Caco-2 (cell line): Measurements from ENCODE around the gene SESN2. TPM values are rescaled to one million over a fixed set of nuclear protein-coding genes. Genes with fewer than 3 reads are reported as not detected.

Experiments
- BruUV-seq: library from RNA; stranded (reverse); fragments of 400-500 nt; replicated peaks from 2 replicates; lab custom pipeline; 2021; lab: Mats Ljungman, UMichigan
- CTCF ChIA-PET: fragments of 300-600 bp; sonication (Branson Sonifier 250); formaldehyde crosslinking; loops from one replicate; lab custom pipeline; 2022; ENCODE audit warnings: antibody characterized with exemption; lab: Charles Lee
- POLR2A ChIA-PET: fragments of 300-600 bp; sonication (Branson Sonifier 250); formaldehyde crosslinking; loops from one replicate; lab custom pipeline; 2022; ENCODE audit warnings: antibody characterized with exemption; lab: Charles Lee
- DNase-seq, 2 experiments: peaks; one replicate each; pipeline versions ENCODE4 v3.0.0 to v3.0.0-alpha.2; 2020 to 2022
- H3K27me3 ChIP-seq: replicated peaks from 2 replicates; pipeline ENCODE4 v1.6.0; 2011; ENCODE audit warnings: low read length; ENCODE audit not compliant: control insufficient read depth, insufficient read depth
- H3K36me3 ChIP-seq: 2 replicates; pipeline ENCODE4 v1.5.1; 2011; ENCODE audit warnings: low read length; ENCODE audit not compliant: control insufficient read depth, insufficient read depth
- H3K4me1 ChIP-seq: fragments of 250-450 bp; sonication (Bioruptor Pico); 2 replicates; pipeline ENCODE4 v1.5.1; 2020; ENCODE audit warnings: mild to moderate bottlenecking
- H3K4me3 ChIP-seq: 2 replicates; pipeline ENCODE4 v1.5.1; 2011; ENCODE audit warnings: low read depth, mild to moderate bottlenecking, control low read depth, low read length
- H3K9me3 ChIP-seq: fragments of 250-450 bp; sonication (Bioruptor Pico); 2 replicates; pipeline ENCODE4 v1.5.1; 2020; ENCODE audit warnings: mild to moderate bottlenecking, moderate library complexity
- H3K27ac Mint-ChIP-seq: one replicate; pipeline ENCODE4 v1.8.0; 2022; ENCODE audit warnings: mixed read lengths; ENCODE audit not compliant: unreplicated experiment
- H3K27me3 Mint-ChIP-seq: one replicate; pipeline ENCODE4 v1.8.0; 2022; ENCODE audit warnings: mixed read lengths; ENCODE audit not compliant: insufficient read depth, unreplicated experiment
- H3K36me3 Mint-ChIP-seq: one replicate; pipeline ENCODE4 v1.8.0; 2022; ENCODE audit warnings: mild to moderate bottlenecking, mixed read lengths; ENCODE audit not compliant: insufficient read depth, unreplicated experiment
- H3K4me1 Mint-ChIP-seq: one replicate; pipeline ENCODE4 v1.8.0; 2022; ENCODE audit warnings: low read depth, mixed read lengths; ENCODE audit not compliant: unreplicated experiment
- H3K4me3 Mint-ChIP-seq: one replicate; pipeline ENCODE4 v1.8.0; 2022; ENCODE audit warnings: mild to moderate bottlenecking, moderate library complexity, mixed read lengths; ENCODE audit not compliant: unreplicated experiment
- H3K9me3 Mint-ChIP-seq: one replicate; pipeline ENCODE4 v1.8.0; 2022; ENCODE audit warnings: mixed read lengths; ENCODE audit not compliant: unreplicated experiment
- CTCF ChIP-seq, 2 experiments: fragments of 200-600 bp in 1 of 2; IDR thresholded peaks; 1 replicate in 1 of 2; 2 replicates in 1 of 2; pipeline versions ENCODE4 v1.5.1 to v1.8.0; 2011 to 2022; ENCODE audit warnings: antibody characterized with exemption in 1 of 2, control low read depth in 1 of 2, inconsistent platforms in 1 of 2, low read depth in 1 of 2, low read length in 1 of 2, mild to moderate bottlenecking in 1 of 2, moderate library complexity in 1 of 2; ENCODE audit not compliant: insufficient read depth in 1 of 2, severe bottlenecking in 1 of 2, unreplicated experiment in 1 of 2
- intact Hi-C: fragments of 100-400 bp; cut with micrococcal nuclease; formaldehyde crosslinking; loops from one replicate; pipeline ENCODE4 v1.10.0; 2022; ENCODE audit not compliant: unreplicated experiment
- total RNA-seq: library from RNA; stranded (reverse); gene quantifications from 2 replicates; pipeline ENCODE4 v1.2.3, GENCODE V29; 2022

Gene SESN2
- total RNA-seq, 1 experiment from 2014 or later, result 34.5 TPM

GRCh38 chr1:28257736-28258135 is 1.6 kb upstream of the SESN2 start:
- Mint-ChIP-seq H3K27me3 (no peaks in the 10 kb centered on the region), H3K36me3 (peaks cover 33% of the 10 kb centered on the region), H3K9me3 (no peaks in the 10 kb centered on the region), H3K4me1 (peaks cover 13% of the 10 kb centered on the region), H3K27ac (peak overlapping the region; percentile 92), H3K4me3 (no peak overlapping the region)
- Histone ChIP-seq H3K4me3 (no peak overlapping the region), H3K27me3 (no peaks in the 10 kb centered on the region), H3K4me1 (0 out of 2 replicates have a peak, but pooled peaks cover 4% of the 10 kb centered on the region), H3K9me3 (no peaks in the 10 kb centered on the region), H3K36me3 (no peaks in the 10 kb centered on the region)
- intact Hi-C loops, result no loop called here
- TF ChIP-seq CTCF (IDR thresholded peaks at IDR 0.05; ENCODE audit: insufficient read depth in 1 of 2, low read depth in 1 of 2, low read length in 1 of 2, severe bottlenecking in 1 of 2, unreplicated experiment in 1 of 2), result no peak
- CTCF ChIA-PET, result interaction anchor here (1.8 kb wide), 1 partner anchor 9 kb away, joined by 5 read pairs; no protein-coding TSS in a partner anchor
- DNase-seq, result no peak
- no TSS peak for BruUV-seq
- POLR2A ChIA-PET, result interaction anchor here (1.2 kb wide), 1 partner anchor 9 kb away, joined by 6 read pairs; no protein-coding TSS in a partner anchor

GRCh38 chr1:28258628-28259251 is 578 bp upstream of the SESN2 start:
- intact Hi-C loops, result no loop called here
- no peaks in the 10 kb centered on the region for H3K36me3 ChIP-seq
- no peaks in the 10 kb centered on the region for H3K27me3 ChIP-seq
- TSS peak; percentile 76 for BruUV-seq
- Mint-ChIP-seq H3K9me3 (no peaks in the 10 kb centered on the region), H3K27ac (peak overlapping the region; percentile 92), H3K27me3 (no peaks in the 10 kb centered on the region), H3K4me1 (peaks cover 13% of the 10 kb centered on the region), H3K4me3 (peak overlapping the region; percentile 73), H3K36me3 (peaks cover 38% of the 10 kb centered on the region)
- H3K9me3 ChIP-seq, result no peaks in the 10 kb centered on the region
- POLR2A ChIA-PET, result interaction anchor here (1.2 kb wide), 1 partner anchor 10 kb away, joined by 6 read pairs; no protein-coding TSS in a partner anchor
- peak overlapping the region; percentile 16 for H3K4me3 ChIP-seq
- CTCF ChIA-PET, result interaction anchor here (1.8 to 2.4 kb wide), 2 partner anchors 10 kb away, joined by 5 to 13 read pairs; no protein-coding TSS in a partner anchor
- no peak for DNase-seq
- 0 out of 2 replicates have a peak, but pooled peaks cover 4% of the 10 kb centered on the region for H3K4me1 ChIP-seq
- no peak for TF ChIP-seq CTCF (IDR thresholded peaks at IDR 0.05; ENCODE audit: insufficient read depth in 1 of 2, low read depth in 1 of 2, low read length in 1 of 2, severe bottlenecking in 1 of 2, unreplicated experiment in 1 of 2)

GRCh38 chr1:28259934-28260802 is 850 bp downstream of the SESN2 start:
- 0 out of 2 replicates have a peak, but pooled peaks cover 4% of the 10 kb centered on the region for H3K4me1 ChIP-seq
- POLR2A ChIA-PET, result interaction anchor here (0.6 to 1.0 kb wide), 3 partner anchors 24 to 157 kb away, joined by 3 to 5 read pairs (median 3); partner anchors contain the start of genes ATP5IF1 and MED18
- H3K27me3 ChIP-seq, result no peaks in the 10 kb centered on the region
- no peaks in the 10 kb centered on the region for H3K36me3 ChIP-seq
- H3K27me3 Mint-ChIP-seq, result no peaks in the 10 kb centered on the region
- intact Hi-C loops, result no loop called here
- peaks cover 38% of the 10 kb centered on the region for H3K36me3 Mint-ChIP-seq
- peak overlapping the region; percentile 92 for H3K27ac Mint-ChIP-seq
- H3K4me3 Mint-ChIP-seq, result peak overlapping the region; percentile 73
- H3K4me1 Mint-ChIP-seq, result peaks cover 13% of the 10 kb centered on the region
- peak; percentile 70 to 71 for DNase-seq
- CTCF ChIA-PET, result interaction anchor here (2.4 kb wide), 1 partner anchor 11 kb away, joined by 13 read pairs; no protein-coding TSS in a partner anchor
- TF ChIP-seq CTCF (IDR thresholded peaks at IDR 0.05; ENCODE audit: insufficient read depth in 1 of 2, low read depth in 1 of 2, low read length in 1 of 2, severe bottlenecking in 1 of 2, unreplicated experiment in 1 of 2), result no peak
- no peaks in the 10 kb centered on the region for H3K9me3 ChIP-seq
- peak overlapping the region; percentile 90 for H3K4me3 ChIP-seq
- H3K9me3 Mint-ChIP-seq, result no peaks in the 10 kb centered on the region
- BruUV-seq, result no TSS peak
